ACHN (cell line): ENCODE data around the gene OR2AE1.
"Not testable (repeated sequence)": the region's sequence is repeated elsewhere in the genome, so short reads cannot be mapped to it uniquely, and the experiment has no call there.

ENCODE experiments used
- DNase-seq: peaks from one replicate; pipeline ENCODE4 v3.0.0-alpha.2; 2015
- in situ Hi-C: cut with HindIII; loops from 2 replicates; pipeline ENCODE4 v1.10.0; 2017; ENCODE audit warnings: low sequenced_read_pairs, low pct_ligation_motif_present, low pct_unique_long_range_greater_than_20kb

The OR2AE1 gene

DNA sequence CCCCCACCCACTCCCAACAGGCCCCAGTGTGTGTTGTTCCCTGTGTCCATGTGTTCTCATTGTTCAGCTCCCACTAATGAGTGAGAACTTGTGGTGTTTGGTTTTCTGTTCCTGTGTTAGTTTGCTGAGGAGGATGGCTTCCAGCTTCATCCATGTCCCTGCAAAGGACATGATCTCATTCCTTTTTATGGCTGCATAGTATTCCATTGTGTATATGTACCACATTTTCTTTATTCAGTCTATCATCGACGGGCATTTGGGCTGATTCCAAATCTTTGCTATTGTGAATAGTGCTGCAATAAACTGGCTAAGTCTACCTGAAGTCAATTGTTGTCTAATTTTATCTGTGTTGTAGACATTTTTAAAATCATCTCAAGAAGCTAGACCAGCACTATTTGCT, 9.4 kb downstream of the OR2AE1 start:
- not testable (repeated sequence) for DNase-seq

GRCh38 chr7:99863847-99864440, 12.9 kb downstream of the OR2AE1 start:
- in situ Hi-C loops, result no loop called here
- no peak for DNase-seq

More for the DNA sequence above, 9.4 kb downstream of the OR2AE1 start:
- in situ Hi-C loops, result not testable (repeated sequence)

- in situ Hi-C loops, result no loop called here
- DNase-seq, result peak; percentile 93
These were observed 16.3 kb downstream of the OR2AE1 start for GRCh38 chr7:99860281-99861127.

DNA sequence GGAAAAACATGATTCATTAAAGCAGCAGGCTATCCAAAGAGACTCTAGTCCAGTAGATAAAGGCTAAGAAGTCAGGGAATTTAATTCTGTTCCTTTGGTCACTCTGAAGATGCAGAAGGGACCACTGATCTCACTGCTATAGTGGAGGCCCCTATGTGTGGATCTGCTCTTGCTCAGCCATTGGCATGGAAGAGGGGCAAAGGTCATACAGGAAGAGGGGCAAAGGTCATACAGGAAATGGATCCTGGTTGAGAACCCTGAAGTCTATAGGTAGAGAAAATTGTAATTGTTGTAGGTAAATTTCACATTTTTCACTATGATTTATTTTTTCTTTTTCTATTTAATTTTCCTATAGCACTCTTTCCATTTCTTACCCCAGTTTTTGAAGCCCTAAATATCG, 21.6 kb downstream of the OR2AE1 start:
- in situ Hi-C loops, result no loop called here
- no peak for DNase-seq

DNA sequence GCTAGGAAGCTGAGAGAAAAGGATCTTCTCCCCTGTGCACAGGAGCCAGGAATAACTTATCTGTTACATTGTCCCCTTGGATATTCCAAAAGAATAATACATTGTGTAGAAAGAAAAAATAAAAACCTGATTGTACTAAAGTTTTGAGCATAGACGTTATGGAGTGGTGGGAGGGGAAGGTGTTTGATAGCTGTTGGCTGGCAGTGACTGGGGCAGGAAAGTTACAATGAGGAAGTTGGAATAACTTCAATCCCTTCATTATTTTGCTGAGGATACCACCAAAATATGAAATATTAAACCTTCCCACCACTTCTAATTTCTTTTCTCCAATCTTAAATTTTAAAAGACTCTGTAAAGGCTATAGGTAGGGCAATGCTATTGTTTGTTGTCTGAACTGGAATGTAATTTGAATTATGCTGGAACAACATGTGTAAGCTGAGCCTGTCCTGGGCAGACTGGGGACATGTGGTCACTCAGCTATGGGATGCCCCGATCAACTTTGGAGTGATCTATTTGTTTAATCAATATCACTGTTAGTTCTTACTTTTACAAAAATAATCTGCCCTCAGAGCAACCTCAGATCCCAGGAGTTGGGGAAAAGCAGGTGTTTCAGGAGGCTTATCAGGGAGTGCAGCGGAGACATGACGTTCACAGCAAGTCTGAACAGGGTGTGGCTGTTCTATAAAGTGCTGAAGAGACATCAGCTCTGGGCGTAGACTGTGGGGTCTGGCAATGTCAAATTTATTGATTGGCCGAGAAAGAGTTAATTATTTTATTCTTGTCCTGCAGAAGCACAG, 28.2 kb downstream of the OR2AE1 start:
- DNase-seq, result no peak
- in situ Hi-C loops, result no loop called here

- in situ Hi-C loops, result no loop called here
These were observed 32.5 kb downstream of the OR2AE1 start for GRCh38 chr7:99844328-99844727.

DNA sequence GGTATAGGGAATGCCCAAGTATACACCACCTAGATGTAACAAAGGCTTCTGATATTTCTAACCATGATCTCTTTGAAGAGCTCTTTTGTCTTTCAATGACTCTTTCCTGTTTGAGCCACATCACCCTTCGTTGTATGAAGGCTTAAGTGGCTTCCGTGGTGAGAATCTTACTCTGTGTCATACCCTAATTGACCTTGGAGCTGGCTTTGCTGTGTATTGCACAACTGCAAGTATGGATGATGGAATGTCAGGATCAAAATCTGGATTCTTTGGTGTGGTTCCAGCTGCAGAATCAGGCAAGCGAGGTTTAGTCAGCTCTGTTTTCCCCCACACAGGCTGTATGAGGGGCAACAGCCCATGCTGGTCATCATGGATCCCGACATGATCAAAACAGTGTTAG, 33.0 kb downstream of the OR2AE1 start:
- DNase-seq, result no peak
- in situ Hi-C loops, result no loop called here

More at GRCh38 chr7:99844328-99844727, 32.5 kb downstream of the OR2AE1 start:
- DNase-seq, result no peak

DNA sequence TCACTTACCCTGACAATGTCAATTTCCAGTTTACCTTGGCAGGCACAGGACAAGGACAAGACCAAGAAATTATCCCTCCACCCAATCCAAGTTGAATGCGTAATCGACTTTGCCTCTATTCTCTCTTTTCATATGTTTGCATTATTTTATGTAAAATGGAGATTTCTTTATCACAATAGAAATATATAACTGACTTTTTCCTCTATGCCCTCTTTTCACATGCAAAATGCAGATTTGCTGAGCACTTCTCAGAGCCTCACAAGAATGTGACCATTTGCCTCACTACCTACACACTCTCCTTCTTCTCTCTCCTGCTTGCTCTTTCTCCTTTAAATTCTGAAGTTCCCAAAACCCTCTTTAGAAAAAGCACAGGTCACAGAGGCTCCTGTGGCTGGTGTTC, 33.9 kb downstream of the OR2AE1 start:
- in situ Hi-C loops, result no loop called here
- DNase-seq, result no peak

GRCh38 chr7:99840136-99840869, 36.5 kb downstream of the OR2AE1 start:
- in situ Hi-C loops, result no loop called here
- no peak for DNase-seq

- no peak for DNase-seq
- in situ Hi-C loops, result no loop called here
These were observed 37.4 kb downstream of the OR2AE1 start for GRCh38 chr7:99839287-99840021.

DNA sequence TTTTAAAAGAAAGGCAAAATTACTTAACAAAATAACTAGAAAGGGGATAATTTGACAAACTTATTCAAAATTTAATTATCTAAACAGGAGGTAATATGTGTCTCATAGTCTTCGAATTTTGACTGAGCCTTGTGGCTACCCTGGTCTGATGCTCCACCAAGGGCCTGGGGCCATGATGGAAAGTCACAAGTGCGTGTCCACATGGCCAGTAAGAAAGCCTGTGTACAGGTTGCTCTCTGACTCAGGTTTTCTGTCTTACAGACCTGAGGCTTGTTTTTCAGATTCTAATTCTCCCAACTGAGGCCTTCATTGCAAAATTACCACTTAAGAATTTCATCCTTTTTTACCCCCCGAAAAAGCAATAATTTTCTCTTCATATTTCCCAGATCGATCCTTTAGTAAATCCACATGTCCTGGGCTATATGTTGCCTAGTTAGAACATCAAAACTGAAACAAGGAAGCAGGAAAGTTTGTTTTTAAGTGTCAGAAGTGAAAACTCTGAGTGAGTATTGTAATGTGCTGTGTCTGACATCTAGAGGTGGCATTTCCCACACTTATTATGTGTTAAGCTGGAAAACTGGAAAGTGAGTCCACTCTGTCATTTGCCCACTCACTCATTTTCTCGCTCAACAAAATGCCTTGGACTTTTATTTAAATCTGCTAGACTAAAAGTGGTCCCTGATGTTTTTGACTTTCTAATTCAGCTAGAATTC, 39.0 kb downstream of the OR2AE1 start:
- peak; percentile 54 for DNase-seq
- in situ Hi-C loops, result no loop called here

- in situ Hi-C loops, result no loop called here
- no peak for DNase-seq
These were observed 41.6 kb downstream of the OR2AE1 start for GRCh38 chr7:99835189-99835588.

GRCh38 chr7:99834382-99834781, 42.5 kb downstream of the OR2AE1 start:
- DNase-seq, result no peak
- in situ Hi-C loops, result no loop called here

- in situ Hi-C loops, result no loop called here
- DNase-seq, result no peak
These were observed 43.5 kb downstream of the OR2AE1 start for GRCh38 chr7:99833289-99833877.

GRCh38 chr7:99831595-99831994, 45.2 kb downstream of the OR2AE1 start:
- in situ Hi-C loops, result no loop called here

GRCh38 chr7:99829524-99830160, 47.2 kb downstream of the OR2AE1 start:
- DNase-seq, result peak; percentile 29
- in situ Hi-C loops, result no loop called here

More at GRCh38 chr7:99831595-99831994, 45.2 kb downstream of the OR2AE1 start:
- DNase-seq, result no peak

DNA sequence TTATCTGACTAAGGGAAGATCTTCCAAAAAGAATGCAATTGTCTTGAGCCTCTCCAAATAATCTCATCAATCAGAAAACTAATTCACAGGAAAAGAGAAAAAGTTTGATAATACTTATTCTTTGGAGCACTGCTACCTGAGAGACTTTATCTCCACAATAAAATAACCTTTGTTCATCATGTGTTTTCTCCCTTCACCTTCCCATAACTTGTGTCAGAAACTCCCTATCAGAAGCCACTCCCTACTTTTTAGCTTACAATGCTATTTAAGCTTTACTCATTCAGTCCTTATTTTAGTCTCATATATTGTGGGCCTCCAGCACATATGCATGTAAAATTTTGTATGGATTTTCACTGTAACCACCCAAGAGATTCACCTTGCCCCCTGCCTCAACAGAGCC, 48.0 kb downstream of the OR2AE1 start:
- in situ Hi-C loops, result no loop called here

More for the DNA sequence above, 48.0 kb downstream of the OR2AE1 start:
- no peak for DNase-seq
